HEK293 (cell line): ENCODE results near the gene TMEM203.

Source experiments
- CTCF ChIA-PET: fragments of 350-600 bp; formaldehyde crosslinking; extraction: SDS; loops from one replicate; lab custom pipeline; 2021; ENCODE audit warnings: antibody characterized with exemption; lab: Yijun Ruan, JAX
- POLR2A ChIA-PET: fragments of 300-600 bp; formaldehyde crosslinking; extraction: SDS; loops from one replicate; lab custom pipeline; 2020; ENCODE audit warnings: antibody characterized with exemption, inconsistent platforms; lab: Yijun Ruan, JAX
- H3K27ac ChIP-seq: fragments of 200-500 bp; sonication (Bioruptor generic); 2 replicates; pipeline ENCODE4 v1.5.1; 2014; ENCODE audit warnings: low read depth, low read length, control low read depth, inconsistent platforms; ENCODE audit errors: extremely low read depth
- H3K36me3 ChIP-seq, 2 experiments: fragments of 200-500 bp in 1 of 2; sonication (Bioruptor generic) in 1 of 2; 1 replicate in 1 of 2; 2 replicates in 1 of 2; pipeline ENCODE4 v1.5.1; 2014 to 2017; ENCODE audit warnings: inconsistent platforms in 2 of 2, low read length in 2 of 2; ENCODE audit not compliant: control insufficient read depth in 2 of 2, insufficient read depth in 1 of 2
- H3K4me1 ChIP-seq: fragments of 200-500 bp; sonication (Bioruptor generic); 2 replicates; pipeline ENCODE4 v1.5.1; 2014; ENCODE audit warnings: mild to moderate bottlenecking, low read length, inconsistent platforms; ENCODE audit not compliant: control insufficient read depth, insufficient read depth
- H3K4me3 ChIP-seq: 2 replicates; pipeline ENCODE4 v1.5.1; 2011; ENCODE audit warnings: low read depth, mild to moderate bottlenecking, control low read depth, low read length, moderate library complexity
- H3K9me3 ChIP-seq: fragments of 200-500 bp; sonication (Bioruptor generic); 2 replicates; pipeline ENCODE4 v1.5.1; 2014; ENCODE audit warnings: low read depth, low read length, inconsistent platforms; ENCODE audit not compliant: control insufficient read depth, insufficient read depth
- AEBP2 ChIP-seq: fragments of 450-650 bp; formaldehyde crosslinking; IDR thresholded peaks from 2 replicates; pipeline ENCODE4 v1.5.1; 2016; ENCODE audit warnings: missing biosample characterization, missing genetic modification characterization, borderline replicate concordance
- BCL11A ChIP-seq: fragments of 450-650 bp; formaldehyde crosslinking; IDR thresholded peaks from 2 replicates; pipeline ENCODE4 v1.5.1; 2016; ENCODE audit warnings: low read depth, missing biosample characterization, missing genetic modification characterization
- CTCF ChIP-seq: fragments of 450-650 bp; formaldehyde crosslinking; IDR thresholded peaks from 2 replicates; pipeline ENCODE4 v1.5.1; 2016; ENCODE audit warnings: missing biosample characterization, missing genetic modification characterization
- GLIS2 ChIP-seq: fragments of 450-650 bp; formaldehyde crosslinking; IDR thresholded peaks from 2 replicates; pipeline ENCODE4 v1.5.1; 2016; ENCODE audit warnings: missing biosample characterization, missing genetic modification characterization
- HOXC10 ChIP-seq: sonication (generic); formaldehyde crosslinking; IDR thresholded peaks from 2 replicates; pipeline ENCODE4 v1.8.1; 2023; ENCODE audit warnings: mild to moderate bottlenecking, missing genetic modification reagents
- KLF1 ChIP-seq: fragments of 450-650 bp; formaldehyde crosslinking; IDR thresholded peaks from 2 replicates; pipeline ENCODE4 v1.5.1; 2016; ENCODE audit warnings: missing biosample characterization, missing genetic modification characterization
- KLF7 ChIP-seq: fragments of 450-650 bp; formaldehyde crosslinking; IDR thresholded peaks from 2 replicates; pipeline ENCODE4 v1.5.1; 2016; ENCODE audit warnings: missing biosample characterization, missing genetic modification characterization, borderline replicate concordance
- ZBTB26 ChIP-seq: fragments of 450-650 bp; formaldehyde crosslinking; optimal IDR thresholded peaks from 2 replicates; pipeline ENCODE3; 2016; ENCODE audit warnings: missing biosample characterization, mild to moderate bottlenecking, missing genetic modification characterization
- ZFHX2 ChIP-seq: fragments of 450-650 bp; formaldehyde crosslinking; conservative IDR thresholded peaks from 2 replicates; pipeline ENCODE4 v1.5.1; 2016; ENCODE audit warnings: missing biosample characterization, missing genetic modification characterization
- ZNF10 ChIP-seq: fragments of 450-650 bp; formaldehyde crosslinking; IDR thresholded peaks from 2 replicates; pipeline ENCODE4 v1.5.1; 2017; ENCODE audit warnings: missing biosample characterization, missing genetic modification characterization
- ZNF112 ChIP-seq: fragments of 450-650 bp; formaldehyde crosslinking; IDR thresholded peaks from 2 replicates; pipeline ENCODE4 v1.5.0; 2017; ENCODE audit warnings: missing biosample characterization, missing genetic modification characterization
- ZNF140 ChIP-seq: fragments of 450-650 bp; formaldehyde crosslinking; IDR thresholded peaks from 2 replicates; pipeline ENCODE4 v1.5.1; 2016; ENCODE audit warnings: missing biosample characterization, missing genetic modification characterization
- ZNF274 ChIP-seq, 2 experiments: fragments of 200-500 bp in 1 of 2; fragments of 450-650 bp in 1 of 2; sonication (Bioruptor generic) in 1 of 2; formaldehyde crosslinking in 1 of 2; IDR thresholded peaks; 2 replicates each; pipeline versions ENCODE4 v1.5.1 to v1.6.1; 2014 to 2016; ENCODE audit warnings: borderline replicate concordance in 1 of 2, inconsistent platforms in 1 of 2, low read length in 1 of 2, missing biosample characterization in 1 of 2, missing genetic modification characterization in 1 of 2
- ZNF324 ChIP-seq: fragments of 450-650 bp; formaldehyde crosslinking; IDR thresholded peaks from 2 replicates; pipeline ENCODE4 v1.5.1; 2016; ENCODE audit warnings: missing biosample characterization, missing genetic modification characterization
- ZNF366 ChIP-seq: fragments of 450-650 bp; formaldehyde crosslinking; conservative IDR thresholded peaks from 2 replicates; pipeline ENCODE4 v1.5.1; 2016; ENCODE audit warnings: missing biosample characterization, missing genetic modification characterization
- ZNF391 ChIP-seq: fragments of 450-650 bp; formaldehyde crosslinking; IDR thresholded peaks from 2 replicates; pipeline ENCODE4 v1.5.1; 2016; ENCODE audit warnings: low read depth, missing biosample characterization, missing genetic modification characterization, borderline replicate concordance
- ZNF404 ChIP-seq: fragments of 450-650 bp; formaldehyde crosslinking; IDR thresholded peaks from 2 replicates; pipeline ENCODE4 v1.5.1; 2017; ENCODE audit warnings: missing biosample characterization, missing genetic modification characterization
- ZNF433 ChIP-seq: fragments of 450-650 bp; formaldehyde crosslinking; IDR thresholded peaks from 2 replicates; pipeline ENCODE4 v1.5.1; 2016; ENCODE audit warnings: missing biosample characterization, missing genetic modification characterization, low read depth
- ZNF558 ChIP-seq: fragments of 450-650 bp; formaldehyde crosslinking; IDR thresholded peaks from 2 replicates; pipeline ENCODE4 v1.5.1; 2016; ENCODE audit warnings: missing biosample characterization, missing genetic modification characterization
- ZNF585B ChIP-seq: fragments of 450-650 bp; formaldehyde crosslinking; IDR thresholded peaks from 2 replicates; pipeline ENCODE4 v1.5.1; 2016; ENCODE audit warnings: missing biosample characterization, missing genetic modification characterization
- ZNF600 ChIP-seq: fragments of 450-650 bp; formaldehyde crosslinking; IDR thresholded peaks from 2 replicates; pipeline ENCODE4 v1.5.1; 2016; ENCODE audit warnings: missing biosample characterization, missing genetic modification characterization
- ZNF658 ChIP-seq: fragments of 450-650 bp; formaldehyde crosslinking; IDR thresholded peaks from 2 replicates; pipeline ENCODE4; 2016; ENCODE audit warnings: missing biosample characterization, missing genetic modification characterization
- ZNF707 ChIP-seq: fragments of 450-650 bp; formaldehyde crosslinking; IDR thresholded peaks from 2 replicates; pipeline ENCODE4 v1.5.1; 2016; ENCODE audit warnings: missing biosample characterization, missing genetic modification characterization
- TF ChIP-seq, protein P1 (sequence below): fragments of 450-650 bp; formaldehyde crosslinking; IDR thresholded peaks from 2 replicates; pipeline ENCODE4 v1.5.1; 2016; ENCODE audit warnings: missing biosample characterization, missing genetic modification characterization, low read depth
- TF ChIP-seq, protein P2 (sequence below): fragments of 450-650 bp; formaldehyde crosslinking; IDR thresholded peaks from 2 replicates; pipeline ENCODE4 v1.5.1; 2016; ENCODE audit warnings: missing biosample characterization, missing genetic modification characterization

Gene TMEM203

GRCh38 chr9:137212520-137212919 lies 7.1 kb upstream of the TMEM203 start (continued):
- TF ChIP-seq ZNF707 (tag by site-specific recombination) (no peak), CTCF (0 out of 2 replicates have a peak, but pooled peaks have one; percentile 24), AEBP2 (tag by site-specific recombination) (no peak), ZNF366 (tag by site-specific recombination) (no peak), GLIS2 (no peak)
- TF ChIP-seq, protein P1, sequence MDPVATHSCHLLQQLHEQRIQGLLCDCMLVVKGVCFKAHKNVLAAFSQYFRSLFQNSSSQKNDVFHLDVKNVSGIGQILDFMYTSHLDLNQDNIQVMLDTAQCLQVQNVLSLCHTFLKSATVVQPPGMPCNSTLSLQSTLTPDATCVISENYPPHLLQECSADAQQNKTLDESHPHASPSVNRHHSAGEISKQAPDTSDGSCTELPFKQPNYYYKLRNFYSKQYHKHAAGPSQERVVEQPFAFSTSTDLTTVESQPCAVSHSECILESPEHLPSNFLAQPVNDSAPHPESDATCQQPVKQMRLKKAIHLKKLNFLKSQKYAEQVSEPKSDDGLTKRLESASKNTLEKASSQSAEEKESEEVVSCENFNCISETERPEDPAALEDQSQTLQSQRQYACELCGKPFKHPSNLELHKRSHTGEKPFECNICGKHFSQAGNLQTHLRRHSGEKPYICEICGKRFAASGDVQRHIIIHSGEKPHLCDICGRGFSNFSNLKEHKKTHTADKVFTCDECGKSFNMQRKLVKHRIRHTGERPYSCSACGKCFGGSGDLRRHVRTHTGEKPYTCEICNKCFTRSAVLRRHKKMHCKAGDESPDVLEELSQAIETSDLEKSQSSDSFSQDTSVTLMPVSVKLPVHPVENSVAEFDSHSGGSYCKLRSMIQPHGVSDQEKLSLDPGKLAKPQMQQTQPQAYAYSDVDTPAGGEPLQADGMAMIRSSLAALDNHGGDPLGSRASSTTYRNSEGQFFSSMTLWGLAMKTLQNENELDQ (tag by site-specific recombination), result no peak

DNA sequence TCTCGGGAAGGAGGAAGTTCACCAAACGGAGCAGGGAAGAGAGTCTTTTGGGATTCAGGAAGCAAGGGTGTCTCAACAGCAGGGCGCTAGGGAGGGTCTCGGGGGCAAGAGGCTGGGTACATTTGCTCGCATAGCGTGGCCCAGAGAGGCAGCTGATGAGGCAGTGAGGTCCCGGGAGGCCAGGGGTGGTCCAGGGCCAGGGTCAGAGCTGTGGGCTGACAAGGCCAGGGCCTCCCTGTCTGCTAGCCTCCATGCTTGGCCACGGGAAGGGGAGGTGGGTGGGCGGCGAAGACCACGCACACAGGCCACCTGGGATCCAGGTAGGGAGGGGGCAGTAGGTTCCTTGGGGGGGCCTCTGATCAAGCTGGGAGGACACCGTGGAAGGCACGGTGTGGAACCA lies 6.1 kb upstream of the TMEM203 start:
- no peak overlapping the region for H3K4me3 ChIP-seq
- H3K27ac ChIP-seq, result no peak overlapping the region
- H3K4me1 ChIP-seq, result no peaks in the 10 kb centered on the region
- ChIA-PET POLR2A (interaction anchor here (0.6 to 16.6 kb wide), 6 partner anchors 10 to 125 kb away, joined by 3 to 304 read pairs (median 4); partner anchors contain the start of genes CYSRT1, MAN1B1, RNF208 and RNF224), CTCF (no interaction called here)
- no peaks in the 10 kb centered on the region for H3K9me3 ChIP-seq
- H3K36me3 ChIP-seq, result peaks cover 10 to 81% of the 10 kb centered on the region in 2 experiments; a peak in 2 of 3 replicates
- no peak for TF ChIP-seq ZNF585B (tag by site-specific recombination)
- no peak for TF ChIP-seq ZFHX2
- no peak for TF ChIP-seq KLF7 (tag by site-specific recombination)
- no peak for TF ChIP-seq ZNF10 (tag by site-specific recombination)
- peak; percentile 51; the same call in 1 of the 2 replicates for TF ChIP-seq GLIS2
- no peak for TF ChIP-seq ZNF600 (tag by site-specific recombination)
- no peak for TF ChIP-seq ZNF140 (tag by site-specific recombination)
- TF ChIP-seq ZNF274 (IDR thresholded peaks at IDR 0.05; ENCODE audit: low read length), result no peak
- no peak for TF ChIP-seq ZNF274 (tag by site-specific recombination; IDR thresholded peaks at IDR 0.05; ENCODE audit: borderline replicate concordance)

GRCh38 chr9:137206602-137207001 lies 1.2 kb upstream of the TMEM203 start:
- ChIA-PET CTCF (interaction anchor here (0.7 to 1.8 kb wide), 6 partner anchors 12 to 148 kb away, joined by 3 to 9 read pairs (median 3); partner anchors contain the start of gene MAN1B1), POLR2A (interaction anchor here (0.6 to 16.6 kb wide), 4 partner anchors 15 to 519 kb away, joined by 3 to 304 read pairs (median 91); partner anchors contain the start of genes ANAPC2, CYSRT1, RNF208 and RNF224)
- no peaks in the 10 kb centered on the region for H3K9me3 ChIP-seq
- H3K4me1 ChIP-seq, result peaks cover 7% of the 10 kb centered on the region
- peak overlapping the region; percentile 92 for H3K4me3 ChIP-seq
- H3K27ac ChIP-seq, result no peak overlapping the region
- peaks cover 10 to 35% of the 10 kb centered on the region in 2 experiments; a peak in 2 of 3 replicates for H3K36me3 ChIP-seq
- TF ChIP-seq ZNF112 (tag by site-specific recombination) (no peak), ZNF658 (tag by site-specific recombination) (no peak), ZNF391 (tag by site-specific recombination) (no peak), ZBTB26 (tag by site-specific recombination) (no peak), ZNF404 (tag by site-specific recombination) (no peak), ZNF274 (IDR thresholded peaks at IDR 0.05; ENCODE audit: low read length) (no peak), ZNF274 (tag by site-specific recombination; IDR thresholded peaks at IDR 0.05; ENCODE audit: borderline replicate concordance) (no peak), HOXC10 (no peak), ZNF433 (tag by site-specific recombination) (no peak), KLF1 (tag by site-specific recombination) (no peak), BCL11A (no peak), ZNF600 (tag by site-specific recombination) (no peak), ZNF558 (no peak), ZNF324 (tag by site-specific recombination) (no peak)
- TF ChIP-seq, protein P2, sequence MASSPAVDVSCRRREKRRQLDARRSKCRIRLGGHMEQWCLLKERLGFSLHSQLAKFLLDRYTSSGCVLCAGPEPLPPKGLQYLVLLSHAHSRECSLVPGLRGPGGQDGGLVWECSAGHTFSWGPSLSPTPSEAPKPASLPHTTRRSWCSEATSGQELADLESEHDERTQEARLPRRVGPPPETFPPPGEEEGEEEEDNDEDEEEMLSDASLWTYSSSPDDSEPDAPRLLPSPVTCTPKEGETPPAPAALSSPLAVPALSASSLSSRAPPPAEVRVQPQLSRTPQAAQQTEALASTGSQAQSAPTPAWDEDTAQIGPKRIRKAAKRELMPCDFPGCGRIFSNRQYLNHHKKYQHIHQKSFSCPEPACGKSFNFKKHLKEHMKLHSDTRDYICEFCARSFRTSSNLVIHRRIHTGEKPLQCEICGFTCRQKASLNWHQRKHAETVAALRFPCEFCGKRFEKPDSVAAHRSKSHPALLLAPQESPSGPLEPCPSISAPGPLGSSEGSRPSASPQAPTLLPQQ (tag by site-specific recombination), result no peak
